Upper lobe of left lung (tissue), 4 donors: ENCODE data around the gene SPR.

ENCODE experiments used
- EP300 ChIP-seq, 4 donors: sonication (generic); formaldehyde crosslinking; IDR thresholded peaks; one replicate each; pipeline ENCODE4 v1.5.1; 2017; ENCODE audit warnings: antibody characterized with exemption in 4 of 4, control low read depth in 2 of 4
- POLR2A ChIP-seq, 4 donors: fragments of 450-650 bp; IDR thresholded peaks; one replicate each; pipeline ENCODE4 v1.5.1; 2016 to 2017; ENCODE audit warnings: antibody characterized with exemption in 4 of 4, mild to moderate bottlenecking in 2 of 4
- POLR2AphosphoS5 ChIP-seq, 2 donors: sonication (generic); formaldehyde crosslinking; IDR thresholded peaks; one replicate each; pipeline ENCODE4 v1.5.1; 2017; ENCODE audit warnings: antibody characterized with exemption in 2 of 2
- TF ChIP-seq, protein P1 (sequence below), 6 experiments: fragments of 450-650 bp in 4 of 6; fragments of 200-600 bp in 2 of 6; sonication (generic) in 2 of 6; IDR thresholded peaks; one replicate each; pipeline ENCODE4 v1.5.1; 2016 to 2019; ENCODE audit warnings: antibody characterized with exemption in 6 of 6

DNA sequence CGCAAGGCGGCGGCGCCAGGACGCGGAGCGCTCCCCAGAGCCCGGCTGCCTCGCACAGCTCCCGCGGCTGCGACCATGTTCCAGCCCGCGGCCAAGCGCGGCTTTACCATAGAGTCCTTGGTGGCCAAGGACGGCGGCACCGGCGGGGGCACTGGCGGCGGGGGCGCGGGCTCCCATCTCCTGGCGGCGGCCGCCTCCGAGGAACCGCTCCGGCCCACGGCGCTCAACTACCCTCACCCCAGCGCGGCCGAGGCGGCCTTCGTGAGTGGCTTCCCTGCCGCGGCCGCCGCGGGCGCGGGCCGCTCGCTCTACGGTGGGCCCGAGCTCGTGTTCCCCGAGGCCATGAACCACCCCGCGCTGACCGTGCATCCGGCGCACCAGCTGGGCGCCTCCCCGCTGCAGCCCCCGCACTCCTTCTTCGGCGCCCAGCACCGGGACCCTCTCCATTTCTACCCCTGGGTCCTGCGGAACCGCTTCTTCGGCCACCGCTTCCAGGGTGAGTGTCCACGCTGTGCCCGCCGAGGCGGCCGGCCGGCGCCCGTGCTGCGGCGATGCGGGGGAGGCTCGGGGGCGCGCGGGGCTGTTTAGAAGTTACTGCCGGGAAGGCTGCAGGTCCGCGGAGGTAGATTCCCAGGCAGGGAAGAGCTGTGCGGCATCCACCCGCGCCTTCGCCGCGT is 30.8 kb downstream of the SPR start:
- TF ChIP-seq, protein P1, sequence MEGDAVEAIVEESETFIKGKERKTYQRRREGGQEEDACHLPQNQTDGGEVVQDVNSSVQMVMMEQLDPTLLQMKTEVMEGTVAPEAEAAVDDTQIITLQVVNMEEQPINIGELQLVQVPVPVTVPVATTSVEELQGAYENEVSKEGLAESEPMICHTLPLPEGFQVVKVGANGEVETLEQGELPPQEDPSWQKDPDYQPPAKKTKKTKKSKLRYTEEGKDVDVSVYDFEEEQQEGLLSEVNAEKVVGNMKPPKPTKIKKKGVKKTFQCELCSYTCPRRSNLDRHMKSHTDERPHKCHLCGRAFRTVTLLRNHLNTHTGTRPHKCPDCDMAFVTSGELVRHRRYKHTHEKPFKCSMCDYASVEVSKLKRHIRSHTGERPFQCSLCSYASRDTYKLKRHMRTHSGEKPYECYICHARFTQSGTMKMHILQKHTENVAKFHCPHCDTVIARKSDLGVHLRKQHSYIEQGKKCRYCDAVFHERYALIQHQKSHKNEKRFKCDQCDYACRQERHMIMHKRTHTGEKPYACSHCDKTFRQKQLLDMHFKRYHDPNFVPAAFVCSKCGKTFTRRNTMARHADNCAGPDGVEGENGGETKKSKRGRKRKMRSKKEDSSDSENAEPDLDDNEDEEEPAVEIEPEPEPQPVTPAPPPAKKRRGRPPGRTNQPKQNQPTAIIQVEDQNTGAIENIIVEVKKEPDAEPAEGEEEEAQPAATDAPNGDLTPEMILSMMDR (IDR thresholded peaks at IDR 0.05), result no peak
- TF ChIP-seq POLR2A (IDR thresholded peaks at IDR 0.05) (no peak), EP300 (IDR thresholded peaks at IDR 0.05) (no peak), POLR2AphosphoS5 (IDR thresholded peaks at IDR 0.05) (no peak)
